Measurements from ENCODE around the gene HACD3. TPM values are rescaled to one million over a fixed set of nuclear protein-coding genes. Genes with fewer than 3 reads are reported as not detected.

Gene HACD3
- total and polyA plus RNA-seq, 2 donors from 2014 or later = 52.1 to 89.3 TPM

DNA sequence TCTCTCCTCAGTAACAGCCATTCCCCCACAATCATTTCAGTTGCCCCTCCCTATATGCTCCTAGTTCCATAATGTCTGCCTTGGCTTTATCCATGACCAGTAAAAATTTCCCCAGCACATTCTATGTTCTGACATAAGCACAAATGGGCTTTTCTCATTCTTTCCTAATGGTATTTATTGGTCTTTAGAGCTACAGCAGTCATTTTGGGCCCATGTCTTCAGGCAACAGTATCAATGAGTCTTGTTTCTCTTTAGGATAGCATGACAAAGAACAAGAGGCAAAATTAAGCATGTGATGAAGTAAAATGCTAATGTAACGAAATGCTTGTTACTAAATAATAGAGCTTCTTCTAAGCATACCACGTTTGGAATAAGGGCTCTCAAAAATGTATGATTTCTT is 20.9 kb upstream of the HACD3 start:
- TF ChIP-seq, protein P1, sequence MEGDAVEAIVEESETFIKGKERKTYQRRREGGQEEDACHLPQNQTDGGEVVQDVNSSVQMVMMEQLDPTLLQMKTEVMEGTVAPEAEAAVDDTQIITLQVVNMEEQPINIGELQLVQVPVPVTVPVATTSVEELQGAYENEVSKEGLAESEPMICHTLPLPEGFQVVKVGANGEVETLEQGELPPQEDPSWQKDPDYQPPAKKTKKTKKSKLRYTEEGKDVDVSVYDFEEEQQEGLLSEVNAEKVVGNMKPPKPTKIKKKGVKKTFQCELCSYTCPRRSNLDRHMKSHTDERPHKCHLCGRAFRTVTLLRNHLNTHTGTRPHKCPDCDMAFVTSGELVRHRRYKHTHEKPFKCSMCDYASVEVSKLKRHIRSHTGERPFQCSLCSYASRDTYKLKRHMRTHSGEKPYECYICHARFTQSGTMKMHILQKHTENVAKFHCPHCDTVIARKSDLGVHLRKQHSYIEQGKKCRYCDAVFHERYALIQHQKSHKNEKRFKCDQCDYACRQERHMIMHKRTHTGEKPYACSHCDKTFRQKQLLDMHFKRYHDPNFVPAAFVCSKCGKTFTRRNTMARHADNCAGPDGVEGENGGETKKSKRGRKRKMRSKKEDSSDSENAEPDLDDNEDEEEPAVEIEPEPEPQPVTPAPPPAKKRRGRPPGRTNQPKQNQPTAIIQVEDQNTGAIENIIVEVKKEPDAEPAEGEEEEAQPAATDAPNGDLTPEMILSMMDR (IDR thresholded peaks at IDR 0.05; ENCODE audit: borderline replicate concordance, extremely low read depth, insufficient read depth) = no peak
- DNase-seq = no peak
- Histone ChIP-seq H3K27me3 (ENCODE audit: control insufficient read depth, insufficient read depth, low read length) (no peaks in the 10 kb centered on the region), H3K27ac (ENCODE audit: low read depth in 2 of 2, low read length in 2 of 2) (no peak overlapping the region), H3K4me3 (ENCODE audit: low read length in 3 of 3) (no peak overlapping the region), H3K36me3 (ENCODE audit: control insufficient read depth in 2 of 3, insufficient read depth in 3 of 3, low read length in 3 of 3) (peaks cover 2 to 11% (median 5%) of the 10 kb centered on the region in 3 donors), H3K9me3 (ENCODE audit: control insufficient read depth in 2 of 3, insufficient read depth in 1 of 3, low read length in 3 of 3) (no peaks in the 10 kb centered on the region), H3K9ac (ENCODE audit: low read length in 3 of 3) (no peak overlapping the region), H3K4me1 (ENCODE audit: control insufficient read depth in 2 of 3, insufficient read depth in 2 of 3, low read depth in 1 of 3, low read length in 3 of 3) (peaks cover 0 to 3% (median 0%) of the 10 kb centered on the region in 3 donors)
- intact Hi-C loops (cut with DNase I) = no loop called here
- FAIRE-seq = no peak

DNA sequence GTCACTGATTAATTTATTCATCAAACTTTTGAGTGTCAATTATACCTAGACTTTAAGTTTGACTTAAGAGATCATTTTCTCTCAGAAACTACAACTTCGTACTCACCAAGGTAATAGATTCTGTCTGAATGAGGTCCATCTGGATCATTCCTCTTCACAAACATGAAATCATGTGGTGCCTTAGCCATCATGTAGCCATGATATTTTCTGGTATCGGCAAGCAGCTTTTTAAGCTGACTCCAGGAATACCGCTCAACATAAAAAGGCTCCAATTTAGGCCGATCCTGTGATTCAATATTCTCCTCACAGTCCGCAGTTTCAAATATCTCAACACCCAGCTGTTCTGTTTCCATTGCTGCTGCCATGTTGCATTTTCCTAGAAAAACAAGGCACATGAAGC is 18.1 kb upstream of the HACD3 start:
- intact Hi-C loops (cut with DNase I) = no loop called here
- H3K27me3 ChIP-seq (ENCODE audit: control insufficient read depth, insufficient read depth, low read length) = no peaks in the 10 kb centered on the region
- H3K9ac ChIP-seq (ENCODE audit: low read length in 3 of 3) = no peak overlapping the region
- TF ChIP-seq, protein P1 (IDR thresholded peaks at IDR 0.05; ENCODE audit: borderline replicate concordance, extremely low read depth, insufficient read depth) = no peak
- H3K27ac ChIP-seq (ENCODE audit: low read depth in 2 of 2, low read length in 2 of 2) = no peak overlapping the region
- FAIRE-seq = no peak
- peaks cover 2 to 7% (median 3%) of the 10 kb centered on the region in 3 donors for H3K36me3 ChIP-seq (ENCODE audit: control insufficient read depth in 2 of 3, insufficient read depth in 3 of 3, low read length in 3 of 3)
- no peaks in the 10 kb centered on the region for H3K9me3 ChIP-seq (ENCODE audit: control insufficient read depth in 2 of 3, insufficient read depth in 1 of 3, low read length in 3 of 3)
- H3K4me3 ChIP-seq (ENCODE audit: low read length in 3 of 3) = peak overlapping the region in 1 of 3 donors; percentile 28
- no peak for DNase-seq
- H3K4me1 ChIP-seq (ENCODE audit: control insufficient read depth in 2 of 3, insufficient read depth in 2 of 3, low read depth in 1 of 3, low read length in 3 of 3) = peaks cover 0 to 13% (median 13%) of the 10 kb centered on the region in 3 donors

DNA sequence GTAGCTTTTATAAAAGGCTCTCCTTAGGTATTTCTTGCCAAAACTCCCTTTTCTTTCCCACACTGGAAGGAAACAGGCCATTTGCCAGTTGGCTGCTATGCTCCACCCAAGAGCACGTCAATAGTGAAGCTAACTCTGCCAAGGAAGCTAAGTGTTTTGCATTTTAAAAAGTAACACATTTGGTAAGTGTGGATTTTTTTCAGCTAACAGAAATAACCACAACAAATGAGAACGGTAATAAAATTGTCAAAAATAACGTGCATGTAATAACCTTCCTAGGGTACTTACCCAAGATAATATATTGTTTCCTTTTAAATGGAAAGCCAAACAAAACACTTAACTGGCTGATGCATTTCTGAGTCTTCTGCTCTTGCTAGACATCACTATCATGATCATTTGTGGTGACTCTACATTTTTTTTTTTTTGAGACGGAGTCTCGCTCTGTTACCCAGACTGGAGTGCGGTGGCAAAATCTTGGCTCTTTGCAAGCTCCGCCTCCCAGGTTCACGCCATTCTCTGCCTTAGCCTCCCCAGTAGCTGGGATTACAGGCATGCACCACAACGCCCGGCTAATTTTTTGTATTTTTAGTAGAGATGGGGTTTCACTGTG is 17.4 kb upstream of the HACD3 start:
- Histone ChIP-seq H3K36me3 (ENCODE audit: control insufficient read depth in 2 of 3, insufficient read depth in 3 of 3, low read length in 3 of 3) (peaks cover 2 to 7% (median 3%) of the 10 kb centered on the region in 3 donors), H3K27me3 (ENCODE audit: control insufficient read depth, insufficient read depth, low read length) (no peaks in the 10 kb centered on the region), H3K4me1 (ENCODE audit: control insufficient read depth in 2 of 3, insufficient read depth in 2 of 3, low read depth in 1 of 3, low read length in 3 of 3) (peaks cover 0 to 13% (median 13%) of the 10 kb centered on the region in 3 donors), H3K9ac (ENCODE audit: low read length in 3 of 3) (no peak overlapping the region), H3K27ac (ENCODE audit: low read depth in 2 of 2, low read length in 2 of 2) (no peak overlapping the region), H3K9me3 (ENCODE audit: control insufficient read depth in 2 of 3, insufficient read depth in 1 of 3, low read length in 3 of 3) (no peaks in the 10 kb centered on the region), H3K4me3 (ENCODE audit: low read length in 3 of 3) (peak overlapping the region in 1 of 3 donors; percentile 7)
- no peak for FAIRE-seq
- peak in 2 of 5 donors; percentile 56 to 90 for DNase-seq
- TF ChIP-seq, protein P1 (IDR thresholded peaks at IDR 0.05; ENCODE audit: borderline replicate concordance, extremely low read depth, insufficient read depth) = no peak
- intact Hi-C loops (cut with DNase I) = no loop called here
